HG03135 (cell line): ENCODE data around the gene WIPF1.
A peak's percentile ranks its signal among the peaks of the same experiment; 100 is the strongest.

Experiments used
- ATAC-seq: cut with Tn5 transposase; IDR thresholded peaks from one replicate; pipeline ENCODE4 v1.9.1; 2021; ENCODE audit warnings: mild to moderate bottlenecking, moderate library complexity; ENCODE audit not compliant: unreplicated experiment

The WIPF1 gene

DNA sequence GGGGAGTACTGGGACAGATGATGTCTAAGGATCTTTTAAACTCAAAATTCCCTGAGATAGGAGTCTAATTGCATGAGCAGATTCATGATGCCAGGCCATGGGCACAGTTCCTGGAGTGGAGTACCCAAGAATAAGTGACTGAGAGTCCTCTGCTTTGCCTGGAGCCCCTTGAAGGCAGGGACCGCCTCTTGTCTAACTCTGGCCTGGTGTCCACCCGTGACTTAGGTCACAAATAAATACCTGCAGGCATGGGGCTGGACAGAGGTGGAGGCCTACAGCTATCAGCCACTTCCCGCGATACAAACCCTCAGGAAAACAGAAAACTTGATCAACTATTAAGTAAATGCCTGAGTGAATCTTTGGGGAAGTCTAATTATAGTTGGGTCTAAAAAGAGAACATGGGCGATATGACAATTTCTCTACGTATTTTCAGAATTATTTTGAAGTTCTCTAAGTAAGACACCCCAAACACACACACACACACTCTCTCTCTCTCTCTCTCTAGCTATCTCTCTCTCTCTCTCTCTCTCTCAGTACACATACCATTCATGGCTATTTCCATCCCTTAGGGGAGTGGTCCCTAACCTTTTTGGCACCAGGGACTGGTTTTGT, 1.8 kb upstream of the WIPF1 start:
- no peak for ATAC-seq

GRCh38 chr2:174597009-174597344, 627 bp downstream of the WIPF1 start:
- no peak for ATAC-seq

DNA sequence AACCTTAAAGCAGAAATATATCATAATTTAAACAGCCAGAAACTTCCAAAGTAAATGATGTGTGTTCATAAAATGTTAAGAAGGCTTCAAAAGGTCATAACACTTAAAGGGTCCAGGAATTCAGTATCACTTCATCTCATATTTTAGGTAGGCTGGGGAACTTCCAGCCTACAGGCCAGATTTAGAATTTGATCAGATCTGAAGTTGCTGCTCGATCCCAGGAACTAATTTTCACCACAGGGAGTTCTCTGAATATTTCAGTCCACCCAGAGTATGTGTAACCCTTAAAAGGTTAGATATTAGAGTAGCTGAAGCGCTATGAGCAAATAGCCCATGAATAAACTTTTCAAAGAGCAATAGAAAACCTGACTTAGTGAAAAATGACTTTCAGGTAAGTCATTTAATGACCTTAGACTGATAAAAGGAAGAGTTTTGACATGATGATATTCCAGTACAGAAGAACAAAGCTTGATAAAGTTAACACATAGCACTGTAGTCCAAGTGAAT, 1.7 kb downstream of the WIPF1 start:
- ATAC-seq: no peak

DNA sequence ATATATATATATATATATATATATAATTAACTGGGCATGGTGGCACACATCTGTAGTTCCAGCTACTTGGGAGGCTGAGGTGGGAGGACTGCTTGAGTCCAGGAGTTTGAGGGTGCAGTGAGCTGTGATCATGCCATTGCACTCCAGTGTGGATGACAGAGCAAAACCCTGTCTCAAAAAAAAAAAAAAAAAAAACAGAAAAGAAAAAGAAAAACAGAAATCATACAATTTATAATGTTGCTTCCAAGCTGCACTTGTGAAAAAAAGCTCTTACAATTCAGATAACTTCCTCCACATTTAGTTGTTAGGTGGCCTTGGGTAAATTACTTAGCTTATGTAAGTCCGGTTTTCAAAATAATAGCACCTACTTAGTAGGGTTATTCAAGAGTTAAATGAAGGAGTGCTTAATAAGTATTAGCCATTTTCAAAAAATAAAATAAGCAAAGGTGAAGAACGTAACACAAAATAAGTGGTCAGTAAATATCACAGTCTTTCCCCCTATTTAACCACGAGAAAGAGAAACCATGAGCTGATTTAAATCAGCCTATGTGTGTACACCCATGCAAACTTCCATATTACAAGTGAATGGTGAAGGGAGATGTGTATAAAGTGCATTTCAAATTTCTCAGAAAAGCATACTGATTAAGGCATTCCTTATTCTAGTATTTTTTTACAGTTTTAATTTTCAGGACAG, 2.3 kb downstream of the WIPF1 start:
- ATAC-seq: no peak

DNA sequence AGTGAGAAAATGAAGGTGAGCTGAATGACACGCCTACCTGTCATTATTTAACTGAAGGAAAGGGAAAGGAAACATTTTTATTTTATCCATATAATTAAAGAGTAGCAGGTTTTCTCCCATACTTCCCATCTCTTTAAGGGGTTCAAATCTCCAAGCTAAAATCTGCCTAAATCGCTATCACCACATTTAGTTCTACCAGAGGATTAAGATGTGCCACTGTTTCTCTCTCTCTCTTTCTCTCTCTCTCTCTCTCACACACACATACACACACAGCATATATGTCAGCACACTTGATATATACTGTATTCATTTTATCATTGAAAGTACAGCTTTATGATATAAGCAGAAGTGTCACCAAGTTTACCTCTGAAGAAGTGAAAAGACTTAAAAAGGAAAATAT, 3.1 kb downstream of the WIPF1 start:
- no peak for ATAC-seq

DNA sequence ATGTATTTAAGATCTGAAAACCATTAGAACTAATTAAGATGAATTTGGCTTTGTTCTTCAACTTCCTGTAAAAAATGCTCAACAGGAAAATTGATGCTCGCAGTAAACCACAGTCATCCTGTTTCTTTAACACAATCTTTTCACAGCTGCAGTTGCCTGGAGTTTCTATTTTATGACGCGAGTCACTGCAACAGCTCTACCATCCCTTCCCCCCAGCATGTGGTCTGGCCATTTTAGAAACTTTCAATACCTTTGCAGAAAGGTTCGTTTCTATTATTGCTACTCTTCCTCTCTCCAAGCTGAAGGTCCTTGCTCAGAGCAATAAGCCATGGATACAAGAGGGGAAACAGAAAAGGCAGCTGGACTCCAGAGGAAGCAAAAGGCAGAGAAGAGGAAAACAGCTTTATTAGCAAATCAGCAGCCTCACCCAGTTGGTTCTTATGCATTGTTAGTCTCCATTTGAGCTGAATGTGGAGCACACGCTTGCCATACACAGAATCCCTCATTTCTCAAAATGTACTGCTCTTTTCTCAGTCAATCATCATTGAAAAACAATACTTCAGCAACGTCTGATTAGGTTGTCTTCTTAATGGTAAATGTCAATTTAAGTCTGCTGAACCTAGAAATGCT, 3.9 kb downstream of the WIPF1 start:
- peak; percentile 58 for ATAC-seq

DNA sequence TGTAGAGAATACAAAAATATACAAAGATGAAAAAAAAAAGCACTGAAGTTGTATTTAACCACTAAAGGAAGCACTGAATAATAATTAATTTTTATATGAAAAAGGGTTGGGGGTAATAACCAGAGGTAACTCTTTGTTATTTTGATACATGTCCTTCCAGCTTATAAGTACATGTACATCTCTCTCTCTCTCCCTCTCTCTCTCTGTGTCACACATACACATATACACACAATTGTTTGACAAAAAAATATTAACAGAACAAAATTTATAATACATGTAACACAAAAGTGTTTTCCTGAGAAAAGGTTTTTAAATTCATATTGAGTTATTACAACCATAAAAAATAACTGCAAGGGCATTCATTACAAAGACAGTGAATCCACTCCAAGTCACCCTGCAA, 4.6 kb downstream of the WIPF1 start:
- ATAC-seq: no peak

GRCh38 chr2:174591740-174592139, 5.9 kb downstream of the WIPF1 start:
- no peak for ATAC-seq

DNA sequence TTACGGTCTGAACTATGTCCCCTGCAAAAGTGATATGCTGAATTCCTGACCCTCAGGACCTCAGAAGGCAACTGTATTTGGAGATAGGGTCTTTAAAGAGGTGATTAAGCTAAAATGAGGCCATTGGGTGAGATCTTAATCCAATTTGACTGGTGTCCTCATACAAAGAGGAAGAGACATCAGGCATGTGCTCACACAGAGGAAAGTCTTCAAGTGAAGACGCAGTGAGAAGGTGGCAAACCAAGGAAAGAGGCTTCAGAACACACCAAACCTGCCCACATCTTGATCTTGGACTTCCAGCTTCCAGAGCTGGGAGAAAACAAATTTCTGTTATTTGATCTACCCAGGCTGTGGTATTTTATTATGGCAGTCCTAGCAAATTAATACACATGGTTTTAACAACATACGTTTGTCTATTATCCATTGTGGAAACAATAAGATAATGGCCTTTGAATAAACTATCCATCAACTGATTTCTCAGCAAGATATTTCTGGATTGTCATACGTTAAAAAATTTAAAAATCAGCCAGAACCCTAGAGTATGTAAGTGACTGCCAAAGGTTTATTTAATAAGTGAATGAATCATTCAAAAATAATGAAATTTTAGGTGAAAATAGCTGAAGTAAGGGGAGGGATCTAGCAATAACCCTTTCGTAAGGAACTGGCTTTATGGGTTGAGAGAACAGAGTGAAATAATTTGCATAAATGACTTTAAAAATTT, 6.5 kb downstream of the WIPF1 start:
- ATAC-seq: no peak

DNA sequence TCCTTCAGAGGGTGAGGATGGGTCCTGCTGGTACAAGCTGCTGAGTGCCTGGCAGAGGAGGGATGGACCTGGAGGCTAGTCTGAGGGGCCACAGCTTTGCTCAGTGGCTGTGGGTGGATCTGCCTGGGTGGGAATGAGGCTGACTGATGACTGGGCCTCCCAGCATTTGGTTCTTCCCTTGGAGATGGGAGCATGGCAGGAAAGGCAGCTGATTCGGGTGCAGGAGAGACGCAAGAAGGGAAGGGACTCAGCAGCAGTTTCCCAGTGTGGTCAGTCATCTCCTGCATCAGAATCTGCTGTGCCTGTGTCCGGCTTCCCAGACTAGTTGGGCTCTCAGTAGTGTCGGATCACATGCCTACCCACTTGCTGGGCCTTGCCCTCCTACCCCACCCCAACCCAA, 7.3 kb downstream of the WIPF1 start:
- ATAC-seq: no peak

DNA sequence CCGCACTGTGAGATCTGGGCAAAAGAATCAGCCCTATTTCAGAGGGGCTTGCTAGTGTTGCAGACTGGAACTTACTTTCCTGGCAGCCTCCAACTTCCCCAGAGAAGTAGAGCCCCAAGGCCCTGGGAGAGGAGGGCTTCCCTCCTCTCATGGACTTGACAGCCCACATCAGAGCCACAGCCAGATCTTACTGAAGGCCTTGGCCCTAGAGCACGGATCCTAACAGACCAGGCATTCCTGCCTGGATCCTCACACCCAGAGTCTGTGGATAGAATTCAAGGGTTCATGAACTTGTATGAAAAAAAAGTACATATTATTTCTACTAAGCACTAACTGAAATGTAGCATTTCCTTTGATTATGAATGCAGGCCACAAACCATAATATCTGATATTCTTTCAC, 8.3 kb downstream of the WIPF1 start:
- ATAC-seq: no peak

- no peak for ATAC-seq
Observed at GRCh38 chr2:174588463-174588862, 9.1 kb downstream of the WIPF1 start.

DNA sequence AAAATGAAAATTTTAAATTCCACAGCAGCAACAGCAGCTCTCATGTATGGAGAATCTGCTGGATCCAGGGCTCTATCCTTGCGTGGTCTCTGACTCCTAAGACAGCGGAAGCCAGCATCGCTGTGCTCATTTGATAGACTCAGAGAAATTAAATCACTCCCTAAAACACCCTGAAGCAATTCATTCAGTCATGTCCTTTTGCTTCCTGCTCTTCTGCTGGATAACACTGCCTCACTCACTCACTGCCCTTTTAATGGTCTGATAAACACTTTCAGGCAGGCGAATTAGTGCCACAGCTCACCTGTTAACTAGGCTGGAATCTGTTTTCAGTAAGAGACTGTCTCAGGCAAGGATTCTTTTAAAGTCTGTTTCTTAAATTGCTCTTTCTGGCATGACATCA, 10.0 kb downstream of the WIPF1 start:
- ATAC-seq: no peak

GRCh38 chr2:174586418-174587295, 10.9 kb downstream of the WIPF1 start:
- no peak for ATAC-seq

DNA sequence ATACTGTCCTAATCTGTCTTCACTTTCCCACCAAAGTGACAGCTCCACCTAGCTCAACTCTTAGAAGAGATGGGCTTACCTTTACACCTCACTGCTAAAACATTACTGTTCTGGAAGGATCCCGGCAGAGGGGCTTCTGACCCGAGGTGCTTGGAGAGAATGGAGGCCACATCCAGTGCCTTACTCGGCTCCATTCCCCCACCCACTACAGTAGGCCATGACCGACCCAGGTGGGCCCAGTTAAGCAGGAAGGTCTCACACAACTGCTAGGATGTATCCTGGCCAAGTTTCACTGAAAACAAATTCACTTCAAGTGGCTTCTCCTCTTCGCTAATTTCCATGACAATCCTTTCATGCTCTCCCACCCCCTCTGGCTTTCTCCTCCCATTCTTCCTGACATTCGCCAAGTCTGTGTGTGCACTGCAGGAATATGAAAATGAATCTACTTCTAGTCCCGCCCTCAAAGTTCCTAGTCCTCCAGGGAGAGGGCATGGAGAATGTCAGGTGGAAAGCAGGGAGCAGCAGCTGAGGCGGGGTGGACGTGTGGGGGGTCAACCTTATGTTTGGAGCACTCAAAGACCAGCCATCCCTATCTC, 11.8 kb downstream of the WIPF1 start:
- no peak for ATAC-seq

DNA sequence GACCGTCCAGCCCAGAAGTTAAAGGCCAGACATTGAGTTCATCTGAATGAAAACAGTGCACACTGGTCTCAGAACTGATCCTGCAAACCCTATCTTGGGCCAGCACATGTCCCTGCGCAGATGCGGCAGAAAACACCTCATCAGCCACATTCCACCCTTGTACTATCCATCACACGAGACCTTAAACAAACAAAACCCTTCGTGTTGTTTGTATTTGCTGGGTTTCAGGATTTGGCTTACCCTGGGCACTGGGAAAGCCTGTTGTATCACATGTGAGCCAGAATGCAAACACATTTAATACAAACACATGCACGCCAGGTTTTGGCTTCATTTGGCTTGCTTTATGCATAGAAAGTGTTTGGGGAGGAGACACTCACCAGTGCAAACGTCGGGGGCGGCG, 12.5 kb downstream of the WIPF1 start:
- no peak for ATAC-seq

GRCh38 chr2:174581491-174581890, 16.1 kb downstream of the WIPF1 start:
- no peak for ATAC-seq

GRCh38 chr2:174580951-174581350, 16.7 kb downstream of the WIPF1 start:
- ATAC-seq: no peak

DNA sequence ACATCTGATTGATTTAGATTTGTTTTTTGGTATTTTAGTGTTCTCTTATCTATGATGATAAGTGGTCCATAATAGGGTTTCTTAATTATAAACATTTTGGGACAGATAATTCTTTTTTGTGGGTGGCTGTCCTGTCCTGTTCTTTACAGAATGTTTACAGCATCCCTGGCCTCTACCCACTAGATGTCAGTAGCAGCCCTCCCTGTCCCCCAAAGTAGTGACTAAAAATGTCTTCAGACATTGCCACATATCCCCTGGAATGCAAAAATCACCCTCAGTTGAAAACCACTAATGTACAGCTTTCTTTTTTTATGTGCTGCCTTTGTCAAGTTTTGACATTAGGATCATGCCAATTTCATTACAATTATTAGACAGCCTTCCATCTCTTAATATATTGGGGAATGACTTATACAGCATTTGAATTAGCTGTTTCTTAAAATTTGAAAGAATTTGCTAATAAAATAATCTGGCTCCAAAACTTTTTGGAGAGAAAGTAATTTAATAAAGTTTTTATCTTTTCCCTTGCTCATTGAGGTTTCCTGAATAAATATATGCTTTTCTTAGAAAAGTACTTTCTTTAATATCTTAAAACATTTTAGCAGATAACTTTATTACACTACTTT, 19.5 kb downstream of the WIPF1 start:
- peak; percentile 67 for ATAC-seq
